ENCODE results near the gene SCARB1. TPM values are rescaled to one million over a fixed set of nuclear protein-coding genes. Genes with fewer than 3 reads are reported as not detected.
"Not testable (repeated sequence)": the region's sequence is repeated elsewhere in the genome, so short reads cannot be mapped to it uniquely, and the experiment has no call there.

The SCARB1 gene
- total and polyA plus RNA-seq, 8 donors, result 23.5 to 36.5 (median 30.4) TPM

DNA sequence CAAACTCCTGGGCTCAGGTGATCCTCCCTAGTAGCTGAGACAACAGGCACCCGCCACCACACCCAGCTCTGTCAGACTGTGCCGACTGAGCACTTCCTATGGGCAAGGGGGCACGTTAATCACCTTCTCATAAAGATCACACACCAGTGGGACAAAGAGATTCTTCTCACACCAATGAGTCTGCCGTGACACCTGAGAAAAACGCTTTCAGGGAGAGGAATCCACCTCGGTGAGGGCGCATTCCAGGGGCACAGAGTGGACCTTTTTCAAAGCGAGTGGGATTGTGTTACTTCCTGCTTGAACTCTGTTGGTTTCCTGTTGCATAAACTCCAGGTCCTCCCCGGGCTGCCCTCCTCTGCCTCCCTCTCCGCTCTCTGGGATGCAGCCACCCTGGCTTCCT is 17.5 kb upstream of the SCARB1 start:
- intact Hi-C loops (cut with DNase I), result no loop called here
- Histone ChIP-seq H3K36me3 (no peaks in the 10 kb centered on the region), H3K4me1 (peaks cover 0 to 20% of the 10 kb centered on the region in 2 donors), H3K27me3 (no peaks in the 10 kb centered on the region), H3K27ac (peak overlapping the region in 1 of 2 donors; percentile 37), H3K9me3 (no peaks in the 10 kb centered on the region), H3K4me3 (no peak overlapping the region)
- DNase-seq (peak in 1 of 4 donors; percentile 85), ATAC-seq (peak; percentile 30)
- TF ChIP-seq, protein P1, sequence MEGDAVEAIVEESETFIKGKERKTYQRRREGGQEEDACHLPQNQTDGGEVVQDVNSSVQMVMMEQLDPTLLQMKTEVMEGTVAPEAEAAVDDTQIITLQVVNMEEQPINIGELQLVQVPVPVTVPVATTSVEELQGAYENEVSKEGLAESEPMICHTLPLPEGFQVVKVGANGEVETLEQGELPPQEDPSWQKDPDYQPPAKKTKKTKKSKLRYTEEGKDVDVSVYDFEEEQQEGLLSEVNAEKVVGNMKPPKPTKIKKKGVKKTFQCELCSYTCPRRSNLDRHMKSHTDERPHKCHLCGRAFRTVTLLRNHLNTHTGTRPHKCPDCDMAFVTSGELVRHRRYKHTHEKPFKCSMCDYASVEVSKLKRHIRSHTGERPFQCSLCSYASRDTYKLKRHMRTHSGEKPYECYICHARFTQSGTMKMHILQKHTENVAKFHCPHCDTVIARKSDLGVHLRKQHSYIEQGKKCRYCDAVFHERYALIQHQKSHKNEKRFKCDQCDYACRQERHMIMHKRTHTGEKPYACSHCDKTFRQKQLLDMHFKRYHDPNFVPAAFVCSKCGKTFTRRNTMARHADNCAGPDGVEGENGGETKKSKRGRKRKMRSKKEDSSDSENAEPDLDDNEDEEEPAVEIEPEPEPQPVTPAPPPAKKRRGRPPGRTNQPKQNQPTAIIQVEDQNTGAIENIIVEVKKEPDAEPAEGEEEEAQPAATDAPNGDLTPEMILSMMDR (IDR thresholded peaks at IDR 0.05), result no peak

DNA sequence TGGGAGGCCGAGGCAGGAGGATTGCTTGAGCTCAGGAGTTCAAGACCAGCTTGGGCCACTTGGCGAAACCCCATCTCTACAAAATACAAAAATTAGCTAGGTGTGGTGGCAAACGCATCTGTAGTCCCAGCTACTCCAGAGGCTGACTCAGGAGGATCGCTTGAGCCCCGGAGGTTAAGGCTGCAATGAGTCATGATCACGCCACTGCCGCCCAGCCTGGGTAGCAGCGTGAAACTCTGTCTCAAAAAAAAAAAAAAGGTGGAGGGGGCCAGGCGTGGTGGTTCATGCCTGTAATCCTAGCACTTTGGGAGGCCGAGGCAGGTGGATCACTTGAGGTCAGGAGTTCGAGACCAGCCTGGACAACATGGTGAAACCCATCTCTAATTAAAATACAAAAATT is 16.7 kb upstream of the SCARB1 start:
- ATAC-seq; H3K4me3 ChIP-seq; DNase-seq; H3K36me3 ChIP-seq; H3K27ac ChIP-seq; H3K9me3 ChIP-seq; intact Hi-C loops (cut with DNase I); H3K27me3 ChIP-seq: not testable (repeated sequence)
- peaks cover 0 to 20% of the 10 kb centered on the region in 2 donors for H3K4me1 ChIP-seq

DNA sequence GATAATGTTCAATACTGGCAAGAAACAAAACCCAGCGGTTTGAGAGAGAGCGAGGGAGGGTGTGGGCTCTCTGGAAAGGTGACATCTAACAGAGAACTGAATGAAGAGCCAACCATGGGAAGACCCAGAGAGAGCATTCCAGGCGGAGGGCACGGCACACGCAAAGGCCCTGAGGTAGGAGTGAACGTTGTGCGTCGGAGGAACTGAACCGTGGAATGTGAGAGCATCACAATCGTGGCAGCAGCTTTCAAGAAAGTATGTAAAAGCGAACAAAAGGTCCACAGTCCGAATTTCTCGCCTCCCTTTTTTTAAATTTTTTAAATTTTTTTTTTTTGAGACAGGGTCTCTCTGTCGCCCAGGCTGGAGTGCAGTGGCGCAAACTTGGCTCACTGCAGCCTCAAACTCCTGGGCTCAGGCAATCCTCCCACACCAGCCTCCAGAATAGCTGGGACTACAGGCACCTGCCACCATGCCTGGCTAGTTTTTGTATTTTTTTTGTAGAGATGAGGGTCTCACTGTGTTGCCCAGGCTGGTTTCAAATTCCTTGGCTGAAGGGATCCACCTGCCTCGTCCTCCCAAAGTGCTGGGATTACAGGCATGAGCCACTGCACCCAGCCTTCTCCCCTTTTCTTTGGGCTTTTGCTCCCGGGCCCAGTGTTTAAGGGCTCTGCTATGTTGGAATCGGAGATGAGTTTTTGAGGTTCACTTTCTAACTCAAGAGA is 15.3 kb upstream of the SCARB1 start:
- Histone ChIP-seq H3K27me3 (no peaks in the 10 kb centered on the region), H3K9me3 (no peaks in the 10 kb centered on the region), H3K27ac (no peak overlapping the region), H3K4me1 (peaks cover 0 to 24% of the 10 kb centered on the region in 2 donors), H3K36me3 (no peaks in the 10 kb centered on the region), H3K4me3 (no peak overlapping the region)
- no peak for DNase-seq
- intact Hi-C loops (cut with DNase I), result no loop called here
- TF ChIP-seq, protein P1 (IDR thresholded peaks at IDR 0.05), result no peak
- ATAC-seq, result no peak

DNA sequence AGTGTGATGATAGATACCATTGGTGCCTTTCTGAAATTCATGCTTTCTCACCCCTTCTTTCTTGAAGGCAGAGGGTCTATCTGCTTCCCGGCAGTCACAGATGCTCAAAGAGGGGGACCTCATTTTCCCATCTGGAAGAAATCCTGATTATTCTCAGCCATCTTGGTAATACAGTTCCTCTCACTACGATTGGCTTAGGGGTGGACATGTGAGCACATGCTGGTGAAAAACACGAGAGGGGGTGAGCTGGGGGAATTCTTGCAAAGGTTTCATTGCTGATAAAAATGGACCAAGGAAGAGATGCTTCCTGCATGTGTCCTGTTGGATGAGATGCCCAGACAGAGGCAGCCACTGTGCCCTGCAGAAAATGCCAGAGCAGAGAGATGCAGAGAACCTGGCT is 13.8 kb upstream of the SCARB1 start:
- Histone ChIP-seq H3K27me3 (no peaks in the 10 kb centered on the region), H3K36me3 (no peaks in the 10 kb centered on the region), H3K4me1 (peaks cover 0 to 24% of the 10 kb centered on the region in 2 donors), H3K27ac (no peak overlapping the region), H3K9me3 (no peaks in the 10 kb centered on the region), H3K4me3 (no peak overlapping the region)
- ATAC-seq (no peak), DNase-seq (no peak)
- TF ChIP-seq, protein P1 (IDR thresholded peaks at IDR 0.05), result no peak
- intact Hi-C loops (cut with DNase I), result no loop called here

DNA sequence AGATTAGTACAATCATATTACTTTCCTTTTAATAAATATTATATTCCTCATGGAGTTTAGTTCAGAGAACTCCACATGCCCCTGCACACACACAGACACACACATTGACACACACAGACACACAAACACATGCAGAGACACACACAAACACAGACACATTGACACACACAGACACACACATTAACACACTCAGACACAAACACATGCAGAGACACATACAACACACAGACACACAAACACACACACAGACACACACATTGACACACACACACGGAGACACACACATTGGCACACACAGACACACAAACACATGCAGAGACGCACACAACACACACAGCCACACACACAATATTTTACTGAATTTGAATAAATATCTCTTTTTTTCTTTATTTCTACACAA is 12.5 kb upstream of the SCARB1 start:
- TF ChIP-seq, protein P1 (IDR thresholded peaks at IDR 0.05), result no peak
- Histone ChIP-seq H3K4me3 (no peak overlapping the region), H3K4me1 (peaks cover 0 to 19% of the 10 kb centered on the region in 2 donors), H3K9me3 (no peaks in the 10 kb centered on the region), H3K27me3 (no peaks in the 10 kb centered on the region), H3K27ac (no peak overlapping the region), H3K36me3 (no peaks in the 10 kb centered on the region)
- DNase-seq (no peak), ATAC-seq (no peak)
- intact Hi-C loops (cut with DNase I), result no loop called here

DNA sequence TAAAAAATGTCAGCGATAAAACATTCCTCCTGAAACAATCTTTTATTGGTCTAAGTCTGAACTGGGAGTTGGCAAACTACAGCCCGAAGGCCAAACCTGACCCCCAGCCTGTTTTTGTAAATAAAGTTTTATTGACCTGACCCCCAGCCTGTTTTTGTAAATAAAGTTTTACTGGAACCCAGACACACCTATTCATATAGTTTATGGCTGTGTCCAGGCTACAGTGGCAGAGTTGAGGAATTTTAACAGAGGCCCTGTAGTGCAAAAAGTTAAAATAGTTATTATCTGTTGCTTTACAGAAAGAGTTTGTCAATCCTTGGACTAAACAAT is 12.1 kb upstream of the SCARB1 start:
- peaks cover 0 to 15% of the 10 kb centered on the region in 2 donors for H3K4me1 ChIP-seq
- no peak overlapping the region for H3K4me3 ChIP-seq
- intact Hi-C loops (cut with DNase I), result no loop called here
- H3K27ac ChIP-seq, result no peak overlapping the region
- no peaks in the 10 kb centered on the region for H3K36me3 ChIP-seq
- ATAC-seq (no peak), DNase-seq (no peak)
- no peaks in the 10 kb centered on the region for H3K27me3 ChIP-seq
- TF ChIP-seq, protein P1 (IDR thresholded peaks at IDR 0.05), result no peak
- no peaks in the 10 kb centered on the region for H3K9me3 ChIP-seq

Data from left lung (tissue), 10 donors.